ENCODE measurements around the gene PRKG1. TPM values are rescaled to one million over a fixed set of nuclear protein-coding genes. Genes with fewer than 3 reads are reported as not detected.
A peak's percentile ranks its signal among the peaks of the same experiment; 100 is the strongest.

The PRKG1 gene
- total and polyA plus RNA-seq, 7 donors = 4.5 to 49.0 (median 31.7) TPM

DNA sequence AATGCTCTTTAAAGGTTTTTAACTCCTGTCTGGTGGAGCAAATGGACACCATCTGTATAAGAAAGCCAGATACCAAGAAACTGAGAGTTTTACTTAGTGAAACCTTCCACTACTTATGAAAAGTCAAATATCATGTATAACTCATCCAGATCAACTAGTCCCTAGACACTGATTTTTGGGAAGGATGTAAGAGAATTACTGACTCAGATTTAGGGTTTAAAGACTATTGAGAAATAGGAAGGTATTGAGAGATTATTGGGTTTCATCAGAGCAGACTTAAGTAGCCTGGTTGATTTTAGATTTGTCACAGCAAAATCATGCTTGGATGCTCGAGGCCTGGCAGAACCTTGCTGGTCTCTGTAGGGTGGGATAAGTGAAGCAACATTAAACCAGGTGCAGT, 622.0 kb downstream of the PRKG1 start:
- intact Hi-C loops (cut with DNase I) = loop anchor here in 1 of 2 donors (10.0 kb wide), 1 partner anchor 519 kb away; no protein-coding TSS in a partner anchor
- peaks cover 48% of the 10 kb centered on the region for H3K4me1 ChIP-seq

DNA sequence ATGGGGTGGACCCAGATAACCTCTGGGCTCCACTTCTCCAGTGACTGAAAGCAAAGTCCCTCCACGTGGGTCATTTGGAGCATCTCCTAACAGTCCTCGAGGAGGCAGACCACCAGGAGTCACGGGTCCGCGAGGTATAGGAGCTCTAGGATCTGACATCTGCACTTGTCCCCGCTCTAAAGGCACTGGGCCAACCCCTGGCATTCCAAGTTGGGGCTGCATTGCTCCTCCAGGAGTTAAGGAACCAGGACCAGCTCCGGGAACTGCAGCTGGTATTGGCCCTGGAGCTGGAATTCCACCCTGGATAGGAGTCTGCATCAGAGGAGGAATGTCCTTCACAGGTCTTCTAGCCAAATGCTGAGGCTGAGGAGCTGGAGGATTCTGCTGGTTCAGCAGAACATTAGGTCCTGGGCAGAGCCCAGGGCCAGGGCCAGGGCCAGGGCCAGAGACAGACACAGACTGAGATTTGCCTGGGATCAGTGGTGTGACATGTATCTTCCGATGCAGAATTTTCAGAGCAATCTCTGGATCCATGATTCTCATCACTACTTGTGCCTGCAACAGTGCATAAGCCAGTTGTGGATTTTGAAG, 624.3 kb downstream of the PRKG1 start:
- 34 to 56% (median 43%) methylated on average over 8 of the region's 8 CpGs for WGBS, 3 donors
- no peaks in the 10 kb centered on the region for H3K27me3 ChIP-seq (ENCODE audit: insufficient read depth in 3 of 3, low read length in 2 of 3)
- intact Hi-C loops (cut with DNase I) = loop anchor here in 1 of 2 donors (10.0 kb wide), 1 partner anchor 516 kb away; no protein-coding TSS in a partner anchor
- DNase-seq = peak in 1 of 2 donors; percentile 50
- ATAC-seq = peak; percentile 15 to 69 (median 52)
- TF ChIP-seq, protein P1, sequence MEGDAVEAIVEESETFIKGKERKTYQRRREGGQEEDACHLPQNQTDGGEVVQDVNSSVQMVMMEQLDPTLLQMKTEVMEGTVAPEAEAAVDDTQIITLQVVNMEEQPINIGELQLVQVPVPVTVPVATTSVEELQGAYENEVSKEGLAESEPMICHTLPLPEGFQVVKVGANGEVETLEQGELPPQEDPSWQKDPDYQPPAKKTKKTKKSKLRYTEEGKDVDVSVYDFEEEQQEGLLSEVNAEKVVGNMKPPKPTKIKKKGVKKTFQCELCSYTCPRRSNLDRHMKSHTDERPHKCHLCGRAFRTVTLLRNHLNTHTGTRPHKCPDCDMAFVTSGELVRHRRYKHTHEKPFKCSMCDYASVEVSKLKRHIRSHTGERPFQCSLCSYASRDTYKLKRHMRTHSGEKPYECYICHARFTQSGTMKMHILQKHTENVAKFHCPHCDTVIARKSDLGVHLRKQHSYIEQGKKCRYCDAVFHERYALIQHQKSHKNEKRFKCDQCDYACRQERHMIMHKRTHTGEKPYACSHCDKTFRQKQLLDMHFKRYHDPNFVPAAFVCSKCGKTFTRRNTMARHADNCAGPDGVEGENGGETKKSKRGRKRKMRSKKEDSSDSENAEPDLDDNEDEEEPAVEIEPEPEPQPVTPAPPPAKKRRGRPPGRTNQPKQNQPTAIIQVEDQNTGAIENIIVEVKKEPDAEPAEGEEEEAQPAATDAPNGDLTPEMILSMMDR (IDR thresholded peaks at IDR 0.05) = no peak
- peak overlapping the region; percentile 98 for H3K27ac ChIP-seq
- H3K36me3 ChIP-seq (ENCODE audit: insufficient read depth in 1 of 2, low read depth in 1 of 2) = no peaks in the 10 kb centered on the region
- no peaks in the 10 kb centered on the region for H3K9me3 ChIP-seq
- peaks cover 48% of the 10 kb centered on the region for H3K4me1 ChIP-seq
- peak overlapping the region; percentile 94 for H3K4me3 ChIP-seq

More for the DNA sequence above, 622.0 kb downstream of the PRKG1 start:
- Histone ChIP-seq H3K4me3 (peak overlapping the region; percentile 94), H3K9me3 (no peaks in the 10 kb centered on the region), H3K27me3 (ENCODE audit: insufficient read depth in 3 of 3, low read length in 2 of 3) (no peaks in the 10 kb centered on the region), H3K36me3 (ENCODE audit: insufficient read depth in 1 of 2, low read depth in 1 of 2) (no peaks in the 10 kb centered on the region), H3K27ac (peak overlapping the region; percentile 59)
- TF ChIP-seq, protein P1 (IDR thresholded peaks at IDR 0.05) = no peak
- ATAC-seq (no peak), DNase-seq (no peak)
- WGBS, 3 donors = 34 to 36% (median 35%) methylated on average over 1 of the region's 1 CpG

- WGBS, 3 donors = 0 to 2% (median 0%) methylated on average over 14 of the region's 14 CpGs
- H3K36me3 ChIP-seq (ENCODE audit: insufficient read depth in 1 of 2, low read depth in 1 of 2) = no peaks in the 10 kb centered on the region
- TF ChIP-seq, protein P1 (IDR thresholded peaks at IDR 0.05) = no peak
- DNase-seq (no peak), ATAC-seq (peak; percentile 25 to 61 (median 35))
- H3K4me1 ChIP-seq = peaks cover 44% of the 10 kb centered on the region
- H3K9me3 ChIP-seq = no peaks in the 10 kb centered on the region
- H3K27ac ChIP-seq = peak overlapping the region; percentile 98
- H3K27me3 ChIP-seq (ENCODE audit: insufficient read depth in 3 of 3, low read length in 2 of 3) = no peaks in the 10 kb centered on the region
- peak overlapping the region; percentile 94 for H3K4me3 ChIP-seq
- intact Hi-C loops (cut with DNase I) = loop anchor here in 1 of 2 donors (10.0 kb wide), 1 partner anchor 516 kb away; no protein-coding TSS in a partner anchor
Measured at GRCh38 chr10:51699145-51699474, 624.8 kb downstream of the PRKG1 start.

DNA sequence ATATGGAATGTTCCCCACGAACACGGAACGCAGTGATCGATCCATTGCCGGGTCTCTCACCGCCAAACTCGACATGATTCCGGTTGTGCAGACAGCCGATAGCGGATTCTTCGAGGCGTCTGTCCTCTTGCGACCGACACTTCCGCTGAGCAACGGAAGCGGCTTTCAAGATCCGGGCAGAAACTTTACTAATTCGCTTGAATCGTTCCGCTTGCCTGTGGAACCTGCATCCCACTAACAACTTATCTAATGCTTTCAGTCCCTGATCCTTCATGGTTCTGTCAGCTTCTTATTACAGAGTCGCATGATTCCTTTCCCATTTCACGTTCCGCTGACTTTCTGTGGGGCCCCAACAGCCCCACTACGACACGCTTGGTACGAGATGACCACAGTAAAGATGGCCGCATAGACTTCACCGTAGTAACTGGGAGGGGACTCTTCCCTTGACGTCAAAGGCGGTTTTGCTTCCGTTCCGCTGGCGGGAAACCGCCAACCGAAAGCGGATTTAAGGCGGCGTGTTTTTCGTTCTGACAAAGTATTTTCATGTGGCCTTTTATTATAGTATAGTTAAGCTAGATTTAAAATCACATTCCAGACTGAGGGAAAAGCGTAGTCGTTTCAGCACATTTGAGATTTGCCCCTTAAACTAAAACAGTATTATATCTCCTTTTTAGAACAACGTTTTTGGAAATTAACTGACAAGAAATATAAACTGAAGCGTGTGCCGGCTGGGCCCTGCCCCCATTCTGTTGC, 625.4 kb downstream of the PRKG1 start, which contains the start of gene CSTF2T:
Gene CSTF2T, minus strand, starts transcription at position 121 of the 753 bp plus-strand sequence. Its CDS starts 46 bp downstream, at position 75.
- H3K36me3 ChIP-seq (ENCODE audit: insufficient read depth in 1 of 2, low read depth in 1 of 2) = no peaks in the 10 kb centered on the region
- intact Hi-C loops (cut with DNase I) = loop anchor here in 1 of 2 donors (5.0 to 10.0 kb wide), 3 partner anchors 158 to 515 kb away; no protein-coding TSS in a partner anchor
- H3K4me1 ChIP-seq = peaks cover 39% of the 10 kb centered on the region
- peak within 1 kb of the TSS; percentile 98 for H3K27ac ChIP-seq
- 0% methylated on average over 45 of the region's 45 CpGs for WGBS, 3 donors
- DNase-seq (peak; percentile 84 to 91), ATAC-seq (peak; percentile 92 to 95 (median 94))
- H3K27me3 ChIP-seq (ENCODE audit: insufficient read depth in 3 of 3, low read length in 2 of 3) = no peaks in the 10 kb centered on the region
- H3K4me3 ChIP-seq = peak within 1 kb of the TSS; percentile 94
- no peaks in the 10 kb centered on the region for H3K9me3 ChIP-seq
- TF ChIP-seq, protein P1 (IDR thresholded peaks at IDR 0.05) = no peak
